Measurements from ENCODE around the gene PRDX3. TPM values are rescaled to one million over a fixed set of nuclear protein-coding genes. Genes with fewer than 3 reads are reported as not detected.
"Not testable (repeated sequence)": the region's sequence is repeated elsewhere in the genome, so short reads cannot be mapped to it uniquely, and the experiment has no call there.

PRDX3 gene
- total RNA-seq, 4 donors from 2014 or later = 58.8 to 78.3 (median 62.1) TPM

GRCh38 chr10:119189811-119190282 lies 11.2 kb upstream of the PRDX3 start:
- H3K4me1 ChIP-seq = peaks cover 3% of the 10 kb centered on the region
- WGBS = 77% methylated on average over 3 of the region's 3 CpGs
- H3K27me3 ChIP-seq = no peaks in the 10 kb centered on the region
- no peak overlapping the region for H3K4me3 ChIP-seq
- H3K9me3 ChIP-seq = no peaks in the 10 kb centered on the region
- H3K27ac ChIP-seq = no peak overlapping the region
- DNase-seq (ENCODE audit: low spot score in 2 of 2) = no peak
- no peaks in the 10 kb centered on the region for H3K36me3 ChIP-seq
- TF ChIP-seq POLR2A (IDR thresholded peaks at IDR 0.05) = no peak
- no peak for TF ChIP-seq EP300 (IDR thresholded peaks at IDR 0.05)
- no peak for TF ChIP-seq CTCF (IDR thresholded peaks at IDR 0.05)
- no peak for TF ChIP-seq POLR2AphosphoS5 (IDR thresholded peaks at IDR 0.05)

GRCh38 chr10:119183664-119184412 lies 5.2 kb upstream of the PRDX3 start:
- DNase-seq (ENCODE audit: low spot score in 2 of 2) = no peak
- H3K4me1 ChIP-seq = peaks cover 4% of the 10 kb centered on the region
- TF ChIP-seq EP300 (IDR thresholded peaks at IDR 0.05) = no peak
- TF ChIP-seq CTCF (IDR thresholded peaks at IDR 0.05) = no peak
- no peak for TF ChIP-seq POLR2A (IDR thresholded peaks at IDR 0.05)
- no peak for TF ChIP-seq POLR2AphosphoS5 (IDR thresholded peaks at IDR 0.05)
- 71% methylated on average over 9 of the region's 9 CpGs for WGBS
- no peaks in the 10 kb centered on the region for H3K36me3 ChIP-seq
- no peak overlapping the region for H3K27ac ChIP-seq
- no peaks in the 10 kb centered on the region for H3K9me3 ChIP-seq
- H3K27me3 ChIP-seq = no peaks in the 10 kb centered on the region
- no peak overlapping the region for H3K4me3 ChIP-seq

DNA sequence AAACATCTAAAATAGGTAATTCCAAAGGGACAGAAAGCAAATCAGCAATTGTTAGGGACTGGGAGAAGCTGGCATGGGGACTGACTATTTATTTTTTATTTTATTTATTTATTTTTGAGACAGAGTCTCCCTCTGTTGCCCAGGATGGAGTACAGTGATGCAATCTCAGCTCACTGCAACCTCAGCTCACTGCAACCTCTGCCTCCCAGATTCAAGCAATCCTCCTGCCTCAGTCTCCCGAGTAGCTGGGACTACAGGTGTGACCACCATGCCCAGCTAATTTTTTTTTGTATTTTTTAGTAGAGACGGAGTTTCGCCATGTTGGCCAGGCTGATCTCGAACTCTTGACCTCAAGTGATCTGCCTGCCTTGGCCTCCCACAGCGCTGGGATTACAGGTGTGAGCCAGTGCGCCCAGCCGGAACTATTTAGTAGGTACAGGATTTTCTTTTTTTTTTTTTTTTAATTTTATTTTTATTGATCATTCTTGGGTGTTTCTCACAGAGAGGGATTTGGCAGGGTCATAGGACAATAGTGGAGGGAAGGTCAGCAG lies 2.3 kb upstream of the PRDX3 start:
- WGBS = 93% methylated on average over 7 of the region's 7 CpGs
- H3K36me3 ChIP-seq = not testable (repeated sequence)

GRCh38 chr10:119177708-119178371 lies 772 bp downstream of the PRDX3 start:
- Histone ChIP-seq H3K4me1 (peaks cover 17% of the 10 kb centered on the region), H3K4me3 (peak overlapping the region; percentile 91), H3K36me3 (peaks cover 24% of the 10 kb centered on the region), H3K27me3 (no peaks in the 10 kb centered on the region), H3K9me3 (no peaks in the 10 kb centered on the region), H3K27ac (peak overlapping the region; percentile 92)
- TF ChIP-seq EP300 (IDR thresholded peaks at IDR 0.05) (no peak), POLR2AphosphoS5 (IDR thresholded peaks at IDR 0.05) (no peak), POLR2A (IDR thresholded peaks at IDR 0.05) (no peak), CTCF (IDR thresholded peaks at IDR 0.05) (no peak)
- DNase-seq (ENCODE audit: low spot score in 2 of 2) = no peak
- WGBS = 30% methylated on average over 21 of the region's 21 CpGs

More for the DNA sequence above, 2.3 kb upstream of the PRDX3 start:
- H3K4me3 ChIP-seq; H3K9me3 ChIP-seq; H3K27me3 ChIP-seq; DNase-seq (ENCODE audit: low spot score in 2 of 2); H3K27ac ChIP-seq: not testable (repeated sequence)
- peaks cover 17% of the 10 kb centered on the region for H3K4me1 ChIP-seq

DNA sequence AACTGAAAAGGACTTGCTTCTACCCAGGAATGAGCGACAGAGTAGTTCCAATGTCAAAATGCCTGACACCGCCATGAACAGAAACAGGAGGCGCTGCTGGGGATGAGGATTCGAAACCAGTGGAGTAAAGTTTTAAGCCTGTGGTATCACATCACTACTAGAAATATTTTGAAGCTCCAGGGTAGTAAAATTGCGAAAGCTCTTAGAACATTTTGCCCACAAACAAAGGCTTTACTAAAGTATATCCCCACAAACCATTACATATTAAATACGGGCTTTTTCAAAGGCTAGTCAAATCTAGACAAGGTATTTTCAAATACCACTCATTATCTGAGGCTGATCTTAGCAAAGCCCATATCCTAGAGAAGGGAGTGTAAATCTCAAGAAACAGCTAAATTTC lies 2.4 kb downstream of the PRDX3 start:
- Histone ChIP-seq H3K4me3 (no peak overlapping the region), H3K4me1 (peaks cover 17% of the 10 kb centered on the region), H3K27me3 (no peaks in the 10 kb centered on the region), H3K9me3 (no peaks in the 10 kb centered on the region), H3K36me3 (peaks cover 40% of the 10 kb centered on the region), H3K27ac (no peak overlapping the region)
- TF ChIP-seq EP300 (IDR thresholded peaks at IDR 0.05) = no peak
- no peak for TF ChIP-seq CTCF (IDR thresholded peaks at IDR 0.05)
- no peak for DNase-seq (ENCODE audit: low spot score in 2 of 2)
- 87% methylated on average over 6 of the region's 6 CpGs for WGBS

All from suprapubic skin (tissue), 4 donors.